HepG2 (cell line): ENCODE results near the gene ZMYND8. TPM values are rescaled to one million over a fixed set of nuclear protein-coding genes. Genes with fewer than 3 reads are reported as not detected.

Source experiments
- AGO2 ChIP-seq: fragments of 200-400 bp; formaldehyde crosslinking; optimal IDR thresholded peaks from 2 replicates; pipeline ENCODE3; 2017; ENCODE audit warnings: mild to moderate bottlenecking, low read depth, low read length, moderate library complexity
- ETV5 ChIP-seq: IDR thresholded peaks from 2 replicates; pipeline ENCODE4 v1.6.1; 2018; ENCODE audit warnings: missing biosample characterization, missing genetic modification reagents, inconsistent platforms, borderline replicate concordance
- FOXO1 ChIP-seq: sonication (generic); formaldehyde crosslinking; IDR thresholded peaks from 2 replicates; pipeline ENCODE4 v1.4.0; 2020; ENCODE audit warnings: missing genetic modification reagents
- NPAS2 ChIP-seq: sonication (generic); formaldehyde crosslinking; IDR thresholded peaks from 2 replicates; pipeline ENCODE4 v1.8.0; 2022; ENCODE audit warnings: mild to moderate bottlenecking, missing genetic modification reagents, borderline replicate concordance
- NR2C2 ChIP-seq: sonication (generic); formaldehyde crosslinking; IDR thresholded peaks from 2 replicates; pipeline ENCODE4 v1.4.0; 2020; ENCODE audit warnings: missing genetic modification reagents, mild to moderate bottlenecking, moderate library complexity, borderline replicate concordance
- RFXANK ChIP-seq: IDR thresholded peaks from 2 replicates; pipeline ENCODE4 v1.6.1; 2016
- SMAD1 ChIP-seq: sonication (generic); formaldehyde crosslinking; IDR thresholded peaks from 2 replicates; pipeline ENCODE4 v1.4.0; 2020; ENCODE audit warnings: missing genetic modification reagents, low read depth, mild to moderate bottlenecking, borderline replicate concordance
- SP1 ChIP-seq, 2 experiments: fragments of 450-650 bp in 1 of 2; sonication (generic) in 1 of 2; formaldehyde crosslinking in 1 of 2; IDR thresholded peaks; 2 replicates each; pipeline versions ENCODE4 v1.4.0 to v1.6.1; 2016 to 2020; ENCODE audit warnings: missing genetic modification reagents in 1 of 2
- SP2 ChIP-seq: sonication (generic); formaldehyde crosslinking; IDR thresholded peaks from 2 replicates; pipeline ENCODE4 v1.5.1; 2020; ENCODE audit warnings: mild to moderate bottlenecking, missing genetic modification reagents
- SRSF1 ChIP-seq: fragments of 200-400 bp; formaldehyde crosslinking; optimal IDR thresholded peaks from 2 replicates; pipeline ENCODE3; 2017; ENCODE audit warnings: mild to moderate bottlenecking, low read depth, low read length, moderate library complexity
- TCF7 ChIP-seq: sonication (generic); IDR thresholded peaks from 2 replicates; pipeline ENCODE4 v1.6.1; 2016; ENCODE audit warnings: antibody characterized with exemption, low read depth
- ZNF326 ChIP-seq: sonication (generic); formaldehyde crosslinking; IDR thresholded peaks from 2 replicates; pipeline ENCODE4 v1.4.0; 2020; ENCODE audit warnings: missing genetic modification reagents, borderline replicate concordance
- ZNF546 ChIP-seq: sonication (generic); formaldehyde crosslinking; conservative IDR thresholded peaks from 2 replicates; pipeline ENCODE4 v1.8.1; 2023; ENCODE audit warnings: mild to moderate bottlenecking, missing genetic modification reagents
- ZNF83 ChIP-seq: sonication (generic); formaldehyde crosslinking; IDR thresholded peaks from 2 replicates; pipeline ENCODE4 v1.4.0; 2020; ENCODE audit warnings: missing genetic modification reagents, mild to moderate bottlenecking, borderline replicate concordance
- polyA plus RNA-seq, 8 experiments: library from polyadenylated mRNA; depleted of rRNA in 3 of 8; stranded (reverse) in 7 of 8; unstranded in 1 of 8; fragments of >200 nt; fragmentation: Illumina TruSeq in 4 of 8; extraction: Trizol in 4 of 8; gene quantifications; 2 replicates each; pipeline versions ENCODE4 v1.2.1 to v1.2.3, GENCODE V29; 2011 to 2016; ENCODE audit warnings: low read depth in 4 of 8, missing spikeins in 1 of 8, mixed read lengths in 1 of 8; ENCODE audit not compliant: insufficient read depth in 1 of 8
- total RNA-seq, 5 experiments: library from RNA; depleted of rRNA; stranded (reverse); fragments of >200 nt; fragmentation: Illumina TruSeq; extraction: Trizol; gene quantifications; 2 replicates each; pipeline ENCODE4 v1.2.3, GENCODE V29; 2016; ENCODE audit warnings: low read depth in 1 of 5
- TF ChIP-seq, protein P1 (sequence below): sonication (generic); formaldehyde crosslinking; IDR thresholded peaks from 2 replicates; pipeline ENCODE4 v1.4.0; 2020; ENCODE audit warnings: low read depth, missing genetic modification reagents
- TF ChIP-seq, protein P2 (sequence below): sonication (generic); formaldehyde crosslinking; IDR thresholded peaks from 2 replicates; pipeline ENCODE4 v1.5.1; 2020; ENCODE audit warnings: missing genetic modification reagents, mild to moderate bottlenecking, borderline replicate concordance
- TF ChIP-seq, protein P3 (sequence below): sonication (generic); formaldehyde crosslinking; IDR thresholded peaks from 2 replicates; pipeline ENCODE4 v1.5.0; 2020; ENCODE audit warnings: mild to moderate bottlenecking, missing genetic modification reagents

Gene ZMYND8
- total and polyA plus RNA-seq, 2 of the 13 experiments (the other 11 are each of a cell fraction or from before 2014, with no cell fraction given): 53.9 to 84.7 TPM

DNA sequence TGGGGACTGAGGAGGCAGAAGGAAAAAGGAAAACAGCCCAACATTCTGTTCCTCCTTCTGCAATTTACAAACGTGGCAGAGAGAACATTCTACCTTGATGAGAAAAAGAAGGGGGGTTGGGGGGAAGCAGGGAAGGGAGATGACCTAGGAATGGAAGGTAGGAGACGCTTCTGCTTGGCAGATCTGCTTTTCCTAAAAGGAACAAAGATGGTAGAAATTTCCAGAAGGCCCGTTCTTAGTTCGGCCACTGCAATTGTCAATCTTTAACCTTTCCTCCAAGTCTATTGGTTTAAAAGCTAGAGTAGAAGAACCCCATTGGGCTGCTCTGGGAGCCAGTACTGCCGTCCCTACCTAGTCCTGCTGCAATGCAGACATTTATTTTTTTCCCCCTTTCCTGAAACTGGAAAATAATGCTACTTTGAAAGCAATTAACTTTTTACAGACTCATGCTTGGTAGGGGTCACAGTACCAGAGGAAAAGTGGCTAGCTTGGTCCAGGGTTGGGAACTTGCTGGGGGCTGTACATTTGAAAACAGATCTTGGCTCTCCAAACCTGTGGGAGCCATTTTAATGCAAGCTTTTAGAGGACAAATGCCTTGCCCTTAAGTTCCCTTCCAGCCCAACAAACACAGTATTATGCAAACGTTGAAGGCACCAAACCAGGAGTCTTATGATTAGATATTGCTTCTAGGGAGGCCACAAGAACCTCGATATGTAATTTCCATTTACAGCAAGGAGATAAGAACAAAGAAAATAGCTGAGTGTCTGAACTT, 2.6 kb downstream of the ZMYND8 start (continued):
- TF ChIP-seq NR2C2 (CRISPR knock-in tag): no peak
- TF ChIP-seq, protein P1, sequence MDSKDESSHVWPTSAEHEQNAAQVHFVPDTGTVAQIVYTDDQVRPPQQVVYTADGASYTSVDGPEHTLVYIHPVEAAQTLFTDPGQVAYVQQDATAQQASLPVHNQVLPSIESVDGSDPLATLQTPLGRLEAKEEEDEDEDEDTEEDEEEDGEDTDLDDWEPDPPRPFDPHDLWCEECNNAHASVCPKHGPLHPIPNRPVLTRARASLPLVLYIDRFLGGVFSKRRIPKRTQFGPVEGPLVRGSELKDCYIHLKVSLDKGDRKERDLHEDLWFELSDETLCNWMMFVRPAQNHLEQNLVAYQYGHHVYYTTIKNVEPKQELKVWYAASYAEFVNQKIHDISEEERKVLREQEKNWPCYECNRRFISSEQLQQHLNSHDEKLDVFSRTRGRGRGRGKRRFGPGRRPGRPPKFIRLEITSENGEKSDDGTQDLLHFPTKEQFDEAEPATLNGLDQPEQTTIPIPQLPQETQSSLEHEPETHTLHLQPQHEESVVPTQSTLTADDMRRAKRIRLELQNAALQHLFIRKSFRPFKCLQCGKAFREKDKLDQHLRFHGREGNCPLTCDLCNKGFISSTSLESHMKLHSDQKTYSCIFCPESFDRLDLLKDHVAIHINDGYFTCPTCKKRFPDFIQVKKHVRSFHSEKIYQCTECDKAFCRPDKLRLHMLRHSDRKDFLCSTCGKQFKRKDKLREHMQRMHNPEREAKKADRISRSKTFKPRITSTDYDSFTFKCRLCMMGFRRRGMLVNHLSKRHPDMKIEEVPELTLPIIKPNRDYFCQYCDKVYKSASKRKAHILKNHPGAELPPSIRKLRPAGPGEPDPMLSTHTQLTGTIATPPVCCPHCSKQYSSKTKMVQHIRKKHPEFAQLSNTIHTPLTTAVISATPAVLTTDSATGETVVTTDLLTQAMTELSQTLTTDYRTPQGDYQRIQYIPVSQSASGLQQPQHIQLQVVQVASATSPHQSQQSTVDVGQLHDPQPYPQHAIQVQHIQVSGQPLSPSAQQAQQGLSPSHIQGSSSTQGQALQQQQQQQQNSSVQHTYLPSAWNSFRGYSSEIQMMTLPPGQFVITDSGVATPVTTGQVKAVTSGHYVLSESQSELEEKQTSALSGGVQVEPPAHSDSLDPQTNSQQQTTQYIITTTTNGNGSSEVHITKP (CRISPR knock-in tag): no peak
- TF ChIP-seq ZNF83: no peak
- no peak for TF ChIP-seq SP1 (IDR thresholded peaks at IDR 0.05)
- TF ChIP-seq SP1 (CRISPR knock-in tag; IDR thresholded peaks at IDR 0.05): no peak
- TF ChIP-seq FOXO1: no peak
- TF ChIP-seq AGO2: peak; percentile 25
- TF ChIP-seq, protein P2, sequence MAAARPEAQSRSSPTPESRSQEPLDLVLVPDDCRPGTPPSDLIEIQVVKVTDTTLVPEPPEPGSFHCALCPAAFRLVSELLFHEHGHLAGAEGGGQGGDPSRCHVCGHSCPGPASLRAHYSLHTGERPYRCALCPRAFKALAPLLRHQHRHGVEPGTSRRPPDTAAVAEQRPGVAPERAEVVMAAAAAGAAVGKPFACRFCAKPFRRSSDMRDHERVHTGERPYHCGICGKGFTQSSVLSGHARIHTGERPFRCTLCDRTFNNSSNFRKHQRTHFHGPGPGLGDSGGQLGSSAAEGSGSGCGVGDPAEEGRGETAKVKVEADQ (CRISPR knock-in tag): no peak
- no peak for TF ChIP-seq NPAS2 (CRISPR knock-in tag)
- TF ChIP-seq ZNF326 (CRISPR knock-in tag): no peak
- no peak for TF ChIP-seq ZNF546 (CRISPR knock-in tag)
- no peak for TF ChIP-seq RFXANK (CRISPR knock-in tag)
- no peak for TF ChIP-seq SMAD1
- no peak for TF ChIP-seq SP2 (CRISPR knock-in tag)
- TF ChIP-seq SRSF1: no peak
- no peak for TF ChIP-seq TCF7
- TF ChIP-seq, protein P3, sequence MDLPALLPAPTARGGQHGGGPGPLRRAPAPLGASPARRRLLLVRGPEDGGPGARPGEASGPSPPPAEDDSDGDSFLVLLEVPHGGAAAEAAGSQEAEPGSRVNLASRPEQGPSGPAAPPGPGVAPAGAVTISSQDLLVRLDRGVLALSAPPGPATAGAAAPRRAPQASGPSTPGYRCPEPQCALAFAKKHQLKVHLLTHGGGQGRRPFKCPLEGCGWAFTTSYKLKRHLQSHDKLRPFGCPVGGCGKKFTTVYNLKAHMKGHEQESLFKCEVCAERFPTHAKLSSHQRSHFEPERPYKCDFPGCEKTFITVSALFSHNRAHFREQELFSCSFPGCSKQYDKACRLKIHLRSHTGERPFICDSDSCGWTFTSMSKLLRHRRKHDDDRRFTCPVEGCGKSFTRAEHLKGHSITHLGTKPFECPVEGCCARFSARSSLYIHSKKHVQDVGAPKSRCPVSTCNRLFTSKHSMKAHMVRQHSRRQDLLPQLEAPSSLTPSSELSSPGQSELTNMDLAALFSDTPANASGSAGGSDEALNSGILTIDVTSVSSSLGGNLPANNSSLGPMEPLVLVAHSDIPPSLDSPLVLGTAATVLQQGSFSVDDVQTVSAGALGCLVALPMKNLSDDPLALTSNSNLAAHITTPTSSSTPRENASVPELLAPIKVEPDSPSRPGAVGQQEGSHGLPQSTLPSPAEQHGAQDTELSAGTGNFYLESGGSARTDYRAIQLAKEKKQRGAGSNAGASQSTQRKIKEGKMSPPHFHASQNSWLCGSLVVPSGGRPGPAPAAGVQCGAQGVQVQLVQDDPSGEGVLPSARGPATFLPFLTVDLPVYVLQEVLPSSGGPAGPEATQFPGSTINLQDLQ (CRISPR knock-in tag): no peak
- no peak for TF ChIP-seq ETV5 (CRISPR knock-in tag)
